Measurements from ENCODE around the gene IL17REL. TPM values are rescaled to one million over a fixed set of nuclear protein-coding genes. Genes with fewer than 3 reads are reported as not detected.

IL17REL gene
- total RNA-seq, 4 donors from 2014 or later: not detected

- H3K4me3 ChIP-seq: no peak overlapping the region
- in situ Hi-C loops (cut with MboI; ENCODE audit: low sequenced_read_pairs in 4 of 4): loop anchor here in 3 of 4 donors (25.0 kb wide), 1 partner anchor 269 kb away; no protein-coding TSS in a partner anchor
- DNase-seq (no peak), ATAC-seq (no peak)
- intact Hi-C loops (cut with DNase I; ENCODE audit: low total_unique reads): loop anchor here (5.0 kb wide), 1 partner anchor 39 kb away; no protein-coding TSS in a partner anchor
- peaks cover 5 to 30% (median 22%) of the 10 kb centered on the region in 3 donors for H3K27me3 ChIP-seq
- H3K36me3 ChIP-seq: no peaks in the 10 kb centered on the region
- TF ChIP-seq CTCF (IDR thresholded peaks at IDR 0.05 in 4 of 5, conservative IDR thresholded peaks at IDR 0.05 in 1 of 5): no peak
- TF ChIP-seq POLR2A (IDR thresholded peaks at IDR 0.05): no peak
- no peaks in the 10 kb centered on the region for H3K4me1 ChIP-seq
- no peak overlapping the region for H3K27ac ChIP-seq
- H3K9me3 ChIP-seq: no peaks in the 10 kb centered on the region
Observed at GRCh38 chr22:50031189-50032091, 18.9 kb upstream of the IL17REL start.

GRCh38 chr22:50030297-50031188, 18.0 kb upstream of the IL17REL start:
- Histone ChIP-seq H3K27ac (no peak overlapping the region), H3K4me3 (no peak overlapping the region), H3K9me3 (no peaks in the 10 kb centered on the region), H3K4me1 (no peaks in the 10 kb centered on the region), H3K27me3 (peaks cover 5 to 35% (median 20%) of the 10 kb centered on the region in 3 donors), H3K36me3 (no peaks in the 10 kb centered on the region)
- intact Hi-C loops (cut with DNase I; ENCODE audit: low total_unique reads) (loop anchor here (1.0 to 5.0 kb wide), 3 partner anchors 38 to 263 kb away; no protein-coding TSS in a partner anchor), in situ Hi-C loops (cut with MboI; ENCODE audit: low sequenced_read_pairs in 4 of 4) (loop anchor here in 3 of 4 donors (25.0 kb wide), 1 partner anchor 268 kb away; no protein-coding TSS in a partner anchor)
- TF ChIP-seq POLR2A (IDR thresholded peaks at IDR 0.05) (no peak), CTCF (IDR thresholded peaks at IDR 0.05 in 4 of 5, conservative IDR thresholded peaks at IDR 0.05 in 1 of 5) (peak; percentile 81 to 93 (median 92))
- ATAC-seq (peak; percentile 77 to 86), DNase-seq (peak; percentile 22 to 54)

- no peak overlapping the region for H3K4me3 ChIP-seq
- ATAC-seq (peak in 1 of 2 donors; percentile 51), DNase-seq (peak in 1 of 2 donors; percentile 27)
- H3K9me3 ChIP-seq: no peaks in the 10 kb centered on the region
- H3K27me3 ChIP-seq: peaks cover 10 to 49% (median 31%) of the 10 kb centered on the region in 3 donors
- no peak overlapping the region for H3K27ac ChIP-seq
- TF ChIP-seq POLR2A (IDR thresholded peaks at IDR 0.05) (no peak), CTCF (IDR thresholded peaks at IDR 0.05 in 4 of 5, conservative IDR thresholded peaks at IDR 0.05 in 1 of 5) (no peak)
- intact Hi-C loops (cut with DNase I; ENCODE audit: low total_unique reads): no loop called here
- in situ Hi-C loops (cut with MboI; ENCODE audit: low sequenced_read_pairs in 4 of 4): loop anchor here in 3 of 4 donors (5.0 to 25.0 kb wide), 2 partner anchors 96 to 266 kb away; no protein-coding TSS in a partner anchor
- H3K36me3 ChIP-seq: no peaks in the 10 kb centered on the region
- no peaks in the 10 kb centered on the region for H3K4me1 ChIP-seq
Observed at GRCh38 chr22:50027639-50028537, 15.3 kb upstream of the IL17REL start.

- no peaks in the 10 kb centered on the region for H3K36me3 ChIP-seq
- in situ Hi-C loops (cut with MboI; ENCODE audit: low sequenced_read_pairs in 4 of 4): loop anchor here in 3 of 4 donors (5.0 to 25.0 kb wide), 2 partner anchors 94 to 264 kb away; no protein-coding TSS in a partner anchor
- no peaks in the 10 kb centered on the region for H3K4me1 ChIP-seq
- no peaks in the 10 kb centered on the region for H3K9me3 ChIP-seq
- ATAC-seq (no peak), DNase-seq (no peak)
- no peak overlapping the region for H3K27ac ChIP-seq
- H3K27me3 ChIP-seq: peaks cover 10 to 42% (median 29%) of the 10 kb centered on the region in 3 donors
- no peak for TF ChIP-seq CTCF (IDR thresholded peaks at IDR 0.05 in 4 of 5, conservative IDR thresholded peaks at IDR 0.05 in 1 of 5)
- TF ChIP-seq POLR2A (IDR thresholded peaks at IDR 0.05): no peak
- intact Hi-C loops (cut with DNase I; ENCODE audit: low total_unique reads): no loop called here
- no peak overlapping the region for H3K4me3 ChIP-seq
Observed at GRCh38 chr22:50025993-50026392, 13.4 kb upstream of the IL17REL start.
